ENCODE data around the gene CD300H.

DNA sequence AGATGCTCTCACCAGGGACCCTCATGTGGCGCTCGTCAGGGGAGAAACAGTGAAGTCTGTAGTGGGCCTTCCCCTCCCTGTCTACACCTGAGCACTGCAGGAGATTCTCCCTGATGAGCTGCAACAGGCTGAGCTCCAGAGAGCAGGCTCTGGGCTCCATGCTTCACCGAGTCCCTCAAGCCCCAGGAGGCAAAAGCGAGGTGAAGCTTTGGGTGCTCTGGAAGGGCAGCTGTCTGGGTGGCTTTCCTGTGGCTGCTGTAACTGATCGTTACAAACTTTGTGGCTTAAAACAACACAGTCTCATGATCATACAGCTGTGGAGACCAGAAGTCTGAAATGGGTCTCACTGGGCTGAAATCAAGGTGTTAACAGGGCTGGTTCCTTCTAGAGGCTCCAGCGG, 36.9 kb upstream of the CD300H start:
- TF ChIP-seq, protein P1, sequence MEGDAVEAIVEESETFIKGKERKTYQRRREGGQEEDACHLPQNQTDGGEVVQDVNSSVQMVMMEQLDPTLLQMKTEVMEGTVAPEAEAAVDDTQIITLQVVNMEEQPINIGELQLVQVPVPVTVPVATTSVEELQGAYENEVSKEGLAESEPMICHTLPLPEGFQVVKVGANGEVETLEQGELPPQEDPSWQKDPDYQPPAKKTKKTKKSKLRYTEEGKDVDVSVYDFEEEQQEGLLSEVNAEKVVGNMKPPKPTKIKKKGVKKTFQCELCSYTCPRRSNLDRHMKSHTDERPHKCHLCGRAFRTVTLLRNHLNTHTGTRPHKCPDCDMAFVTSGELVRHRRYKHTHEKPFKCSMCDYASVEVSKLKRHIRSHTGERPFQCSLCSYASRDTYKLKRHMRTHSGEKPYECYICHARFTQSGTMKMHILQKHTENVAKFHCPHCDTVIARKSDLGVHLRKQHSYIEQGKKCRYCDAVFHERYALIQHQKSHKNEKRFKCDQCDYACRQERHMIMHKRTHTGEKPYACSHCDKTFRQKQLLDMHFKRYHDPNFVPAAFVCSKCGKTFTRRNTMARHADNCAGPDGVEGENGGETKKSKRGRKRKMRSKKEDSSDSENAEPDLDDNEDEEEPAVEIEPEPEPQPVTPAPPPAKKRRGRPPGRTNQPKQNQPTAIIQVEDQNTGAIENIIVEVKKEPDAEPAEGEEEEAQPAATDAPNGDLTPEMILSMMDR (IDR thresholded peaks at IDR 0.05; ENCODE audit: low read length) = no peak
- TF ChIP-seq EZH2 (IDR thresholded peaks at IDR 0.05; ENCODE audit: borderline replicate concordance, low read length) = no peak
